ENCODE data around the gene AUP1. TPM values are rescaled to one million over a fixed set of nuclear protein-coding genes. Genes with fewer than 3 reads are reported as not detected.

The AUP1 gene
- total RNA-seq, 2 donors from 2014 or later: 55.2 to 80.9 TPM

GRCh38 chr2:74551942-74552913 lies 22.7 kb upstream of the AUP1 start:
- peaks cover 0 to 34% of the 10 kb centered on the region in 2 donors for H3K4me1 ChIP-seq
- no peak for DNase-seq (ENCODE audit: low spot score)
- H3K4me3 ChIP-seq: peak overlapping the region; percentile 68 to 71
- no peaks in the 10 kb centered on the region for H3K27me3 ChIP-seq
- H3K9me3 ChIP-seq: no peaks in the 10 kb centered on the region
- no peak overlapping the region for H3K27ac ChIP-seq
- no peak for TF ChIP-seq CTCF (IDR thresholded peaks at IDR 0.05)
- no peaks in the 10 kb centered on the region for H3K36me3 ChIP-seq

- no peak for TF ChIP-seq CTCF (IDR thresholded peaks at IDR 0.05)
- H3K4me1 ChIP-seq: peaks cover 0 to 34% of the 10 kb centered on the region in 2 donors
Measured at GRCh38 chr2:74551530-74551929, 22.0 kb upstream of the AUP1 start.

GRCh38 chr2:74550231-74550630 lies 20.7 kb upstream of the AUP1 start:
- Histone ChIP-seq H3K4me3 (no peak overlapping the region), H3K27me3 (no peaks in the 10 kb centered on the region), H3K36me3 (no peaks in the 10 kb centered on the region), H3K27ac (no peak overlapping the region), H3K4me1 (peaks cover 0 to 30% of the 10 kb centered on the region in 2 donors), H3K9me3 (no peaks in the 10 kb centered on the region)
- no peak for TF ChIP-seq CTCF (IDR thresholded peaks at IDR 0.05)
- no peak for DNase-seq (ENCODE audit: low spot score)

More at GRCh38 chr2:74551530-74551929, 22.0 kb upstream of the AUP1 start:
- no peaks in the 10 kb centered on the region for H3K9me3 ChIP-seq
- H3K27me3 ChIP-seq: no peaks in the 10 kb centered on the region
- H3K4me3 ChIP-seq: no peak overlapping the region
- no peak overlapping the region for H3K27ac ChIP-seq
- DNase-seq (ENCODE audit: low spot score): no peak
- no peaks in the 10 kb centered on the region for H3K36me3 ChIP-seq

GRCh38 chr2:74548900-74549826 lies 19.7 kb upstream of the AUP1 start:
- H3K36me3 ChIP-seq: no peaks in the 10 kb centered on the region
- H3K4me3 ChIP-seq: peak overlapping the region; percentile 31 to 64
- H3K27ac ChIP-seq: peak overlapping the region; percentile 72 to 76
- H3K27me3 ChIP-seq: no peaks in the 10 kb centered on the region
- DNase-seq (ENCODE audit: low spot score): peak; percentile 78
- no peaks in the 10 kb centered on the region for H3K9me3 ChIP-seq
- peak in 1 of 2 donors; percentile 24 for TF ChIP-seq CTCF (IDR thresholded peaks at IDR 0.05)
- peaks cover 0 to 27% of the 10 kb centered on the region in 2 donors for H3K4me1 ChIP-seq

- Histone ChIP-seq H3K4me3 (peak overlapping the region; percentile 31 to 64), H3K9me3 (no peaks in the 10 kb centered on the region), H3K36me3 (no peaks in the 10 kb centered on the region), H3K4me1 (peaks cover 0 to 23% of the 10 kb centered on the region in 2 donors), H3K27me3 (no peaks in the 10 kb centered on the region), H3K27ac (peak overlapping the region; percentile 72 to 76)
- no peak for TF ChIP-seq CTCF (IDR thresholded peaks at IDR 0.05)
- DNase-seq (ENCODE audit: low spot score): no peak
Measured at GRCh38 chr2:74548285-74548899, 18.9 kb upstream of the AUP1 start.
